Smooth muscle cell (in vitro differentiated cells): ENCODE data around the gene FTCD. TPM values are rescaled to one million over a fixed set of nuclear protein-coding genes. Genes with fewer than 3 reads are reported as not detected.

ENCODE experiments used
- DNase-seq: peaks from one replicate; lab custom pipeline; 2025; ENCODE audit not compliant: unreplicated experiment; lab: John Stamatoyannopoulos, UW
- H2AFZ ChIP-seq: fragments of 200-600 bp; sonication (generic); 2 replicates; pipeline ENCODE4 v1.6.0; 2016; ENCODE audit warnings: antibody characterized with exemption, low read depth, mild to moderate bottlenecking
- H3F3A ChIP-seq: fragments of 200-600 bp; sonication (generic); 2 replicates; pipeline ENCODE4 v1.6.0; 2017; ENCODE audit warnings: antibody characterized with exemption, low read depth
- H3K27ac ChIP-seq: fragments of 200-600 bp; sonication (generic); 2 replicates; pipeline ENCODE4 v1.5.1; 2016; ENCODE audit warnings: low read depth, mild to moderate bottlenecking
- H3K27me3 ChIP-seq: fragments of 200-600 bp; sonication (generic); 2 replicates; pipeline ENCODE4 v1.6.1; 2016; ENCODE audit warnings: low read depth, mild to moderate bottlenecking
- H3K36me3 ChIP-seq: fragments of 200-600 bp; sonication (generic); 2 replicates; pipeline ENCODE4 v1.5.1; 2016; ENCODE audit warnings: low read depth
- H3K4me1 ChIP-seq: fragments of 200-600 bp; sonication (generic); 2 replicates; pipeline ENCODE4 v1.5.1; 2016; ENCODE audit warnings: low read depth
- H3K4me2 ChIP-seq: fragments of 200-600 bp; sonication (generic); 2 replicates; pipeline ENCODE4 v1.6.0; 2016; ENCODE audit warnings: mild to moderate bottlenecking
- H3K4me3 ChIP-seq: fragments of 200-600 bp; sonication (generic); 2 replicates; pipeline ENCODE4 v1.5.1; 2016; ENCODE audit warnings: mild to moderate bottlenecking
- H3K79me2 ChIP-seq: fragments of 200-600 bp; sonication (generic); 2 replicates; pipeline ENCODE4 v1.6.0; 2016; ENCODE audit warnings: low read depth, mild to moderate bottlenecking
- H3K9ac ChIP-seq: fragments of 200-600 bp; sonication (generic); 2 replicates; pipeline ENCODE4 v1.6.0; 2016; ENCODE audit warnings: low read depth
- H3K9me3 ChIP-seq: fragments of 200-600 bp; sonication (generic); replicated peaks from 2 replicates; pipeline ENCODE4 v1.5.1; 2016; ENCODE audit warnings: low read depth
- H4K20me1 ChIP-seq: fragments of 200-600 bp; sonication (generic); 2 replicates; pipeline ENCODE4 v1.6.0; 2016; ENCODE audit warnings: low read depth
- CTCF ChIP-seq: fragments of 200-600 bp; sonication (generic); IDR thresholded peaks from 2 replicates; pipeline ENCODE4 v1.5.1; 2017; ENCODE audit warnings: borderline replicate concordance, mild to moderate bottlenecking, antibody characterized with exemption; ENCODE audit not compliant: insufficient read depth, poor library complexity, severe bottlenecking
- WGBS: methylation state at CpG from one replicate; pipeline ENCODE4 v1.1.7; 2016; ENCODE audit warnings: low lambda C conversion rate; 5-methylcytosine and 5-hydroxymethylcytosine counted together
- polyA plus RNA-seq: library from polyadenylated mRNA; unstranded; fragments of >200 nt; fragmentation: Nextera tagmentation; extraction: Ambion mirVana; gene quantifications from 2 replicates; pipeline ENCODE4 v1.2.1, GENCODE V29; 2016
- total RNA-seq: library from RNA; depleted of rRNA; stranded (reverse); fragments of >200 nt; gene quantifications from 2 replicates; pipeline ENCODE4 v1.2.3, GENCODE V29; 2014

FTCD gene
- total and polyA plus RNA-seq, 2 experiments from 2014 or later = 1.3 to 15.2 TPM

- Histone ChIP-seq H3K4me3 (no peak overlapping the region), H2AFZ (no peak overlapping the region), H3F3A (no peaks in the 10 kb centered on the region), H3K27ac (no peak overlapping the region), H3K9me3 (no peaks in the 10 kb centered on the region), H3K79me2 (no peaks in the 10 kb centered on the region), H3K36me3 (no peaks in the 10 kb centered on the region), H3K27me3 (no peaks in the 10 kb centered on the region), H3K4me1 (no peaks in the 10 kb centered on the region), H4K20me1 (no peaks in the 10 kb centered on the region), H3K4me2 (no peak overlapping the region), H3K9ac (no peak overlapping the region)
- 99% methylated on average over 42 of the region's 72 CpGs for WGBS
- DNase-seq = no peak
- no peak for TF ChIP-seq CTCF
Measured at GRCh38 chr21:46160907-46161632, 5.7 kb upstream of the FTCD start.

DNA sequence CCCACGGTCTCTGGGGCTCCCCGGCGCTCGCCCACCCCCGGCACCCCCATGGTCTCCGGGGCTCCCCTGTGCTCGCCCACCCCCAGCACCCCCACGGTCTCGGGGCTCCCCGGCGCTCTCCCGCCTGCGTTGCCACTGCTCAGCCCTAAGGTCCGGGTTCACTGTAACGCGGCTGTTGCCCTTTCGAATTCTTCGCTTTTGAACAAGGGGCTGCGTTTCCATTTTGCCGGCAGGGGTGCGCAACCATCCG, 5.2 kb upstream of the FTCD start:
- no peak overlapping the region for H2AFZ ChIP-seq
- DNase-seq = no peak

DNA sequence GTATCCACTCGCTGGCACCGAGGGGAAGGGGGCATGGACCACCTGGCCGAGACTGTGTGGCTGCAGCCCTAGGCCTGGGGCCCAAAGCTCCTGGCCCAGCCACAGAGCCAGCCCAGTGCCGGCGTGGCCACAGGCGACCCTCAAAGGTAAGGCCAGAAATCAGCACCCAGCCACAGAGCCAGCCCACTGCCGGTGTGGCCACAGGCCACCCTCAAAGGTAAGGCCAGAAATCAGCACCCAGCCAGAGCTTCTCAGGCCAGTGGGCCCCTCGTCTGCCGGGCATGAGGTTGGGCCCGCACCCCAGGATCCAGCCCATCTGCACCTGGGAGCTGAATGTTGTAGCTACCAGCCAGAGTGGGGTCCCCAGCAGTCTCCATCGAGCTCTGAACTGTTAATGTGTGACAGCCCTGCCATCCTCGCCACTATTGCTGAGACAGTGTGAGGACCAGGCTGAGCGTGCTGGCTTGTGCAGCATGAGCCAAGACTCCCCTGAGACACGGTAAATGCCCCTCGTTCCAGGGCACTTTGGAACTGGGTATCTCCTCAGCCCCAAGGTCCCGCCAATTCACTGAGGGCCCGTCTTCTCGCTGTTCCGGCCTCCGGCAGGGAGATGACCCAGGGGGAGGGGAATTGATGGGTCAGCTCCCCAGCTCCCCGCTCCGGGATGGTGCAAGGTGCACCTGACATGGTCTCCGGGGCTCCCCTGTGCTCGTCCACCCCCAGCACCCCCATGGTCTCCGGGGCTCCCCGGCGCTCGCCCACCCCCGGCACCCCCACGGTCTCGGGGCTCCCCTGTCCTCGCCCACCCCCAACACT, 4.7 kb upstream of the FTCD start:
- Histone ChIP-seq H4K20me1 (no peaks in the 10 kb centered on the region), H3K79me2 (no peaks in the 10 kb centered on the region), H3K36me3 (no peaks in the 10 kb centered on the region), H3K9ac (no peak overlapping the region), H3K4me1 (no peaks in the 10 kb centered on the region), H3K27ac (no peak overlapping the region), H3K4me3 (no peak overlapping the region), H2AFZ (no peak overlapping the region), H3K9me3 (no peaks in the 10 kb centered on the region), H3F3A (no peaks in the 10 kb centered on the region), H3K27me3 (no peaks in the 10 kb centered on the region), H3K4me2 (no peak overlapping the region)
- no peak for DNase-seq
- TF ChIP-seq CTCF = no peak
- 97% methylated on average over 25 of the region's 32 CpGs for WGBS

More for the DNA sequence above, 5.2 kb upstream of the FTCD start:
- Histone ChIP-seq H4K20me1 (no peaks in the 10 kb centered on the region), H3K27me3 (no peaks in the 10 kb centered on the region), H3K4me2 (no peak overlapping the region), H3K27ac (no peak overlapping the region), H3F3A (no peaks in the 10 kb centered on the region), H3K4me3 (no peak overlapping the region), H3K36me3 (no peaks in the 10 kb centered on the region), H3K4me1 (no peaks in the 10 kb centered on the region), H3K9me3 (no peaks in the 10 kb centered on the region), H3K79me2 (no peaks in the 10 kb centered on the region), H3K9ac (no peak overlapping the region)
- TF ChIP-seq CTCF = no peak
- WGBS = 100% methylated on average over 8 of the region's 22 CpGs
